22Rv1 (cell line): ENCODE data around the gene WWOX.

Experiments used
- CTCF ChIP-seq: fragments of 450-650 bp; IDR thresholded peaks from 2 replicates; pipeline ENCODE4 v1.5.1; 2017; ENCODE audit warnings: mild to moderate bottlenecking
- ZFX ChIP-seq: fragments of 450-650 bp; IDR thresholded peaks from 2 replicates; pipeline ENCODE4 v1.6.1; 2017; ENCODE audit warnings: antibody characterized with exemption, borderline replicate concordance

- TF ChIP-seq CTCF = no peak
- TF ChIP-seq ZFX = no peak
These were observed 1010.8 kb downstream of the WWOX start for GRCh38 chr16:79110242-79110641.
